Keratinocyte (primary cell): ENCODE results near the gene LGALS14. TPM values are rescaled to one million over a fixed set of nuclear protein-coding genes. Genes with fewer than 3 reads are reported as not detected.
A peak's percentile ranks its signal among the peaks of the same experiment; 100 is the strongest.
"Not testable (repeated sequence)": the region's sequence is repeated elsewhere in the genome, so short reads cannot be mapped to it uniquely, and the experiment has no call there.

ENCODE experiments used
- DNase-seq: peaks from one replicate; pipeline ENCODE4 v3.0.0-alpha.2; 2011; ENCODE audit warnings: low read depth, missing footprints, low spot score
- FAIRE-seq: peaks from 2 replicates; lab custom pipeline; 2011; peaks lifted over from hg19 to GRCh38; lab: Jason Lieb, UNC
- H2AFZ ChIP-seq: 2 replicates; pipeline ENCODE4 v1.6.0; 2012; ENCODE audit warnings: low read length, control low read depth, inconsistent platforms; ENCODE audit not compliant: control insufficient read depth
- H3K27ac ChIP-seq: 2 replicates; pipeline ENCODE4 v1.5.1; 2011; ENCODE audit warnings: low read length; ENCODE audit not compliant: control insufficient read depth, insufficient read depth
- H3K27me3 ChIP-seq: 3 replicates; pipeline ENCODE4 v1.6.0; 2011; ENCODE audit warnings: low read length; ENCODE audit not compliant: control insufficient read depth, insufficient read depth; ENCODE audit errors: extremely low read depth
- H3K36me3 ChIP-seq, 2 experiments: 2 replicates in 1 of 2; 3 replicates in 1 of 2; pipeline ENCODE4 v1.5.1; 2011; ENCODE audit warnings: low read length in 2 of 2, mild to moderate bottlenecking in 1 of 2; ENCODE audit not compliant: control insufficient read depth in 2 of 2, insufficient read depth in 2 of 2; ENCODE audit errors: extremely low read depth in 1 of 2
- H3K4me1 ChIP-seq: 3 replicates; pipeline ENCODE4 v1.5.1; 2011; ENCODE audit warnings: low read length; ENCODE audit not compliant: control insufficient read depth, insufficient read depth; ENCODE audit errors: extremely low read depth
- H3K4me2 ChIP-seq: 3 replicates; pipeline ENCODE4 v1.6.0; 2011; ENCODE audit warnings: low read depth, low read length; ENCODE audit not compliant: control insufficient read depth, insufficient read depth; ENCODE audit errors: extremely low read depth
- H3K4me3 ChIP-seq, 3 experiments: fragments of 200-600 bp in 1 of 3; sonication (generic) in 1 of 3; 2 replicates in 2 of 3; 3 replicates in 1 of 3; pipeline ENCODE4 v1.5.1; 2011 to 2016; ENCODE audit warnings: low read length in 3 of 3, mild to moderate bottlenecking in 3 of 3, control low read depth in 2 of 3, inconsistent platforms in 1 of 3, low read depth in 1 of 3, mixed read lengths in 1 of 3, mixed run types in 1 of 3, moderate library complexity in 1 of 3; ENCODE audit not compliant: control insufficient read depth in 2 of 3, insufficient read depth in 2 of 3; ENCODE audit errors: extremely low read depth in 1 of 3
- H3K79me2 ChIP-seq: 2 replicates; pipeline ENCODE4 v1.6.0; 2012; ENCODE audit warnings: low read length; ENCODE audit not compliant: control insufficient read depth, insufficient read depth
- H3K9ac ChIP-seq: 3 replicates; pipeline ENCODE4 v1.6.0; 2011; ENCODE audit warnings: low read length; ENCODE audit not compliant: control insufficient read depth, insufficient read depth; ENCODE audit errors: extremely low read depth
- H3K9me1 ChIP-seq: 3 replicates; pipeline ENCODE4 v1.6.0; 2011; ENCODE audit warnings: low read length; ENCODE audit not compliant: control insufficient read depth, insufficient read depth; ENCODE audit errors: extremely low read depth
- H3K9me3 ChIP-seq: 2 replicates; pipeline ENCODE4 v1.5.1; 2012; ENCODE audit warnings: low read depth, low read length; ENCODE audit not compliant: control insufficient read depth
- H4K20me1 ChIP-seq: 3 replicates; pipeline ENCODE4 v1.6.0; 2011; ENCODE audit warnings: low read length; ENCODE audit not compliant: control insufficient read depth, insufficient read depth; ENCODE audit errors: extremely low read depth
- EZH2 ChIP-seq: IDR thresholded peaks from one replicate; pipeline ENCODE4 v1.6.1; 2012; ENCODE audit warnings: inconsistent platforms, mild to moderate bottlenecking, low read length, moderate library complexity
- dilution Hi-C: fragments of 300-500 bp; cut with MboI; formaldehyde crosslinking; loops from one replicate; pipeline ENCODE4 v1.7.0; 2020; ENCODE audit warnings: low sequenced_read_pairs; ENCODE audit not compliant: extremely low pct_ligation_motif_present
- polyA plus RNA-seq, 5 experiments: library from polyadenylated mRNA; depleted of rRNA in 3 of 5; stranded (reverse) in 3 of 5; stranded (forward) in 1 of 5; unstranded in 1 of 5; fragments of >200 nt; gene quantifications; 1 replicate in 1 of 5; 2 replicates in 3 of 5; 3 replicates in 1 of 5; pipeline versions ENCODE4 v1.2.1 to v1.2.3, GENCODE V29; 2011 to 2012; ENCODE audit warnings: missing spikeins in 2 of 5, low read depth in 1 of 5, low replicate concordance in 1 of 5
- TF ChIP-seq, protein P1 (sequence below), 3 experiments: IDR thresholded peaks in 1 of 3; conservative IDR thresholded peaks in 1 of 3; optimal IDR thresholded peaks in 1 of 3; 2 replicates in 2 of 3; 3 replicates in 1 of 3; pipeline versions ENCODE3 to v1.5.1; 2011; ENCODE audit warnings: low read length in 3 of 3, mild to moderate bottlenecking in 3 of 3, moderate library complexity in 2 of 3, control low read depth in 1 of 3, inconsistent platforms in 1 of 3; ENCODE audit not compliant: insufficient read depth in 2 of 3; ENCODE audit errors: extremely low read depth in 1 of 3

LGALS14 gene
- polyA plus RNA-seq, 1 donor (not counting 4 experiments of a cell fraction or from before 2014, with no cell fraction given): not detected

DNA sequence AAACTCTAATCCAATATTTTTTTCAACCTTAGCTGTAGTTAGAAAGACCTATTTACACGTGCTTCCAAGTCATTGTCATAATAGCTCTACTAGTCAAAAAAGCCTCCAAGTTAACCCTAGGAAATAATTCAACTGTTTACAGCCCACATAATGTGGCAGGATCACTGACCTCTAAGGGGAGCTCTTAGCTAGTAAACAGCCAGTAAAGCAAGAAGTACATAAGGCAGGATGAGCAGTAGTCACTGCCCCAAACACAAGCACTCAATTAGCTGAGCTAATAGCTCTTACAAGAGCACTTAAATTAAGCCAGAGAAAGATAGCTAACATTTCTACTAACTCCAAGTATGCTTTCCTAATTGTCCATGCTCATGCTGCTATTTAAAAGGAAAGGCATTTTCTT lies 30.4 kb upstream of the LGALS14 start:
- dilution Hi-C loops, H3K9me3 ChIP-seq, H3K4me1 ChIP-seq, H2AFZ ChIP-seq, H4K20me1 ChIP-seq, H3K79me2 ChIP-seq, FAIRE-seq, H3K36me3 ChIP-seq, H3K4me3 ChIP-seq, H3K27me3 ChIP-seq, H3K9ac ChIP-seq, DNase-seq, H3K27ac ChIP-seq, H3K4me2 ChIP-seq, H3K9me1 ChIP-seq: not testable (repeated sequence)
- TF ChIP-seq, protein P1, sequence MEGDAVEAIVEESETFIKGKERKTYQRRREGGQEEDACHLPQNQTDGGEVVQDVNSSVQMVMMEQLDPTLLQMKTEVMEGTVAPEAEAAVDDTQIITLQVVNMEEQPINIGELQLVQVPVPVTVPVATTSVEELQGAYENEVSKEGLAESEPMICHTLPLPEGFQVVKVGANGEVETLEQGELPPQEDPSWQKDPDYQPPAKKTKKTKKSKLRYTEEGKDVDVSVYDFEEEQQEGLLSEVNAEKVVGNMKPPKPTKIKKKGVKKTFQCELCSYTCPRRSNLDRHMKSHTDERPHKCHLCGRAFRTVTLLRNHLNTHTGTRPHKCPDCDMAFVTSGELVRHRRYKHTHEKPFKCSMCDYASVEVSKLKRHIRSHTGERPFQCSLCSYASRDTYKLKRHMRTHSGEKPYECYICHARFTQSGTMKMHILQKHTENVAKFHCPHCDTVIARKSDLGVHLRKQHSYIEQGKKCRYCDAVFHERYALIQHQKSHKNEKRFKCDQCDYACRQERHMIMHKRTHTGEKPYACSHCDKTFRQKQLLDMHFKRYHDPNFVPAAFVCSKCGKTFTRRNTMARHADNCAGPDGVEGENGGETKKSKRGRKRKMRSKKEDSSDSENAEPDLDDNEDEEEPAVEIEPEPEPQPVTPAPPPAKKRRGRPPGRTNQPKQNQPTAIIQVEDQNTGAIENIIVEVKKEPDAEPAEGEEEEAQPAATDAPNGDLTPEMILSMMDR (optimal IDR thresholded peaks at IDR 0.05 in 1 of 3, IDR thresholded peaks at IDR 0.05 in 1 of 3, conservative IDR thresholded peaks at IDR 0.05 in 1 of 3; ENCODE audit: extremely low read depth in 1 of 3, insufficient read depth in 2 of 3, low read length in 3 of 3): peak in 1 of 3 experiments; percentile 18

- no peak for FAIRE-seq
- Histone ChIP-seq H3K36me3 (no peaks in the 10 kb centered on the region), H3K27ac (no peak overlapping the region), H3K4me2 (no peak overlapping the region), H4K20me1 (no peaks in the 10 kb centered on the region), H3K79me2 (no peaks in the 10 kb centered on the region), H2AFZ (no peak overlapping the region), H3K9me1 (no peaks in the 10 kb centered on the region), H3K27me3 (no peaks in the 10 kb centered on the region), H3K4me3 (no peak overlapping the region), H3K9me3 (no peaks in the 10 kb centered on the region), H3K9ac (no peak overlapping the region), H3K4me1 (no peaks in the 10 kb centered on the region)
- no peak for TF ChIP-seq EZH2
- TF ChIP-seq, protein P1 (optimal IDR thresholded peaks at IDR 0.05 in 1 of 3, IDR thresholded peaks at IDR 0.05 in 1 of 3, conservative IDR thresholded peaks at IDR 0.05 in 1 of 3; ENCODE audit: extremely low read depth in 1 of 3, insufficient read depth in 2 of 3, low read length in 3 of 3): no peak
- no peak for DNase-seq
- dilution Hi-C loops: no loop called here
These were observed 28.3 kb upstream of the LGALS14 start for GRCh38 chr19:39676004-39676403.
